Activated T-cell treated with anti-CD3 and anti-CD28 coated beads for 48 hours (primary cell): ENCODE measurements around the gene LRRC72.
"Not testable (repeated sequence)": the region's sequence is repeated elsewhere in the genome, so short reads cannot be mapped to it uniquely, and the experiment has no call there.

Experiments
- DNase-seq: peaks from one replicate; pipeline ENCODE4 v3.0.0-alpha.2; 2020; ENCODE audit warnings: low read depth

The LRRC72 gene

GRCh38 chr7:16526742-16527540, at the start of gene LRRC72:
TSS of gene LRRC72 (plus strand) at chr7:16526825. CDS start at chr7:16526953, 128 bp downstream.
- no peak for DNase-seq

- DNase-seq: no peak
These were observed 47.5 kb upstream of the LRRC72 start for GRCh38 chr7:16479161-16479560.

GRCh38 chr7:16479591-16479990, 47.0 kb upstream of the LRRC72 start:
- DNase-seq: no peak

- no peak for DNase-seq
These were observed 42.0 kb upstream of the LRRC72 start for GRCh38 chr7:16484453-16485158.

GRCh38 chr7:16491148-16491547, 35.5 kb upstream of the LRRC72 start:
- no peak for DNase-seq

GRCh38 chr7:16492513-16493062, 34.0 kb upstream of the LRRC72 start:
- DNase-seq: no peak

GRCh38 chr7:16493266-16493665, 33.4 kb upstream of the LRRC72 start:
- no peak for DNase-seq

- DNase-seq: no peak
These were observed 32.1 kb upstream of the LRRC72 start for GRCh38 chr7:16494551-16494950.

GRCh38 chr7:16494955-16495719, 31.5 kb upstream of the LRRC72 start:
- no peak for DNase-seq

- no peak for DNase-seq
These were observed 28.5 kb upstream of the LRRC72 start for GRCh38 chr7:16498122-16498521.

GRCh38 chr7:16502303-16502702, 24.3 kb upstream of the LRRC72 start:
- DNase-seq: no peak

- DNase-seq: no peak
These were observed 22.6 kb upstream of the LRRC72 start for GRCh38 chr7:16504019-16504418.

GRCh38 chr7:16506422-16506821, 20.2 kb upstream of the LRRC72 start:
- not testable (repeated sequence) for DNase-seq

- DNase-seq: no peak
These were observed 16.8 kb upstream of the LRRC72 start for GRCh38 chr7:16509829-16510228.

GRCh38 chr7:16511314-16511713, 15.3 kb upstream of the LRRC72 start:
- DNase-seq: no peak

GRCh38 chr7:16512097-16512496, 14.5 kb upstream of the LRRC72 start:
- DNase-seq: no peak

- DNase-seq: no peak
These were observed 12.4 kb upstream of the LRRC72 start for GRCh38 chr7:16514271-16514670.

- no peak for DNase-seq
These were observed 11.9 kb upstream of the LRRC72 start for GRCh38 chr7:16514729-16515128.

GRCh38 chr7:16515785-16516685, 10.6 kb upstream of the LRRC72 start:
- no peak for DNase-seq

GRCh38 chr7:16519985-16520384, 6.6 kb upstream of the LRRC72 start:
- DNase-seq: not testable (repeated sequence)

GRCh38 chr7:16524332-16524731, 2.3 kb upstream of the LRRC72 start:
- DNase-seq: no peak
